AG09319 (cell line): ENCODE data around the gene KDM5B.

Experiments
- DNase-seq: peaks from one replicate; pipeline ENCODE4 v3.0.0-alpha.2; 2010; ENCODE audit warnings: low read depth; ENCODE audit errors: extremely low read depth
- CTCF ChIP-seq: IDR thresholded peaks from 2 replicates; pipeline ENCODE4 v1.5.1; 2011; ENCODE audit warnings: low read depth, mild to moderate bottlenecking, inconsistent platforms, low read length, moderate library complexity

The KDM5B gene

GRCh38 chr1:202700061-202700460, 108.2 kb downstream of the KDM5B start:
- no peak for TF ChIP-seq CTCF
- DNase-seq, result no peak

GRCh38 chr1:202698276-202698675, 109.9 kb downstream of the KDM5B start:
- TF ChIP-seq CTCF, result no peak
- no peak for DNase-seq

GRCh38 chr1:202697038-202697437, 111.2 kb downstream of the KDM5B start:
- no peak for DNase-seq
- TF ChIP-seq CTCF, result no peak

GRCh38 chr1:202694314-202694713, 113.9 kb downstream of the KDM5B start:
- TF ChIP-seq CTCF, result no peak
- no peak for DNase-seq

GRCh38 chr1:202692959-202693555, 115.2 kb downstream of the KDM5B start:
- DNase-seq, result peak; percentile 12
- peak; percentile 37 for TF ChIP-seq CTCF

GRCh38 chr1:202691816-202692215, 116.4 kb downstream of the KDM5B start:
- DNase-seq, result no peak
- no peak for TF ChIP-seq CTCF

- no peak for TF ChIP-seq CTCF
- no peak for DNase-seq
These were observed 118.5 kb downstream of the KDM5B start for GRCh38 chr1:202689493-202690342.
